ENCODE data around the gene WDR54.

The WDR54 gene

DNA sequence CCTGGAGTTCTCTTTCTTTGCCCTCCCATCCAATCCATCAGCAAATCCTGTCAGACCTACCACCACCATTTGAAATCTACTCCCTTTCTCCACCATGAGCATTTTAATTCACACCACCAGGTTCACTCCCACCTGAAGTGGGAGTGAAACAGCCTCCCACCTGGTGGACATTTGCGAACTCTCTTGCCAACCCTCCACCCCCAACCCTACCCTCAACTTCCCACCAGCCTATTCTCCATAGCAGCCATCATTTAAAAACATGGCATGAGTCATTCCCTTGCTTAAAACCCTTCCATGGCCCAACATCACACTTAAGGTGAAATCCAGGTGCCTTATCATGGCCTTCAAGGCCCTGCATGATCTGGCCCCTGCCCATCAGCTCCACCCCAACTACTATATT is 16.7 kb downstream of the WDR54 start:
- Histone ChIP-seq H3K27me3 (ENCODE audit: control insufficient read depth, insufficient read depth, low read length) (no peaks in the 10 kb centered on the region), H3K4me2 (ENCODE audit: low read length) (no peak overlapping the region), H3K9me3 (ENCODE audit: control insufficient read depth, low read length) (no peaks in the 10 kb centered on the region), H3K36me3 (ENCODE audit: control insufficient read depth, insufficient read depth, low read length) (no peaks in the 10 kb centered on the region), H3K79me2 (peaks cover 10% of the 10 kb centered on the region), H2AFZ (no peak overlapping the region), H3K9ac (no peak overlapping the region), H3K4me1 (peaks cover 8% of the 10 kb centered on the region), H3K27ac (no peak overlapping the region), H3K4me3 (ENCODE audit: low read depth, low read length) (no peak overlapping the region)
- no peak for TF ChIP-seq CTCF (IDR thresholded peaks at IDR 0.05)

GRCh38 chr2:74439373-74439772 is 17.8 kb downstream of the WDR54 start:
- H3K27ac ChIP-seq = peak overlapping the region; percentile 88
- H3K4me1 ChIP-seq = peaks cover 8% of the 10 kb centered on the region
- TF ChIP-seq CTCF (IDR thresholded peaks at IDR 0.05) = no peak

DNA sequence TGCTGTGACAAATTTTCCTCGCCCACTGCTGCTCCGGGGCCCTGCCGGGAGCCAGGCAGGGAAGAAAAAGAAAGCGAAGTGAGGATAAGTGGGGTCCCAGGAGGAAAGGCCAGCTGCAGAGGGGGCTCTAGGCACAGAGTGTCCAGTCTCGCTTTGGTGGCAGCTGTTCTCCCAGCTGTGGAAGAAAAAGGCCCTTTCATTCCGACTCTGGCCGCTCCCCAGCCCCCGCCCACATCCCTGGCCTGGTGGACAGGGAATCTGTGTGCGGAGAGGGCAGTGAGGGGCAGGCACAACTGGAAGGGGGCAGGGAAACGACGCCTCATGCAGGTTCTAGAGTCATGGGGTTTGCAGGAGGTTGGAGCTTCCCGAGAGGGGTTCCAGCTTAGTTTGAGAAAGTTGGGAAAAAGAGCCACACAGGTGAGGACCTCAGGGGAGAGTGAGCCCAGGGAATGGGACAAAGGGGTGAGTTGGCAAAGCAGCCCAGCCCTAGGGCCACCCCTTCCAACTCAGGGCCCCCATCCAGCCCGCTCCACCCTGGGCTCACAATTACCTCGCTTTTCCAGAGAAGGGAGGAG is 18.4 kb downstream of the WDR54 start:
- Histone ChIP-seq H3K4me2 (ENCODE audit: low read length) (peak overlapping the region; percentile 95), H3K27me3 (ENCODE audit: control insufficient read depth, insufficient read depth, low read length) (no peaks in the 10 kb centered on the region), H3K9me3 (ENCODE audit: control insufficient read depth, low read length) (no peaks in the 10 kb centered on the region), H3K9ac (no peak overlapping the region), H3K36me3 (ENCODE audit: control insufficient read depth, insufficient read depth, low read length) (no peaks in the 10 kb centered on the region), H2AFZ (peak overlapping the region; percentile 99), H3K27ac (peak overlapping the region; percentile 88), H3K79me2 (peaks cover 10% of the 10 kb centered on the region), H3K4me1 (peaks cover 8% of the 10 kb centered on the region), H3K4me3 (ENCODE audit: low read depth, low read length) (peak overlapping the region; percentile 87)
- TF ChIP-seq CTCF (IDR thresholded peaks at IDR 0.05) = no peak

More at GRCh38 chr2:74439373-74439772, 17.8 kb downstream of the WDR54 start:
- Histone ChIP-seq H3K4me3 (ENCODE audit: low read depth, low read length) (peak overlapping the region; percentile 87), H2AFZ (peak overlapping the region; percentile 99), H3K36me3 (ENCODE audit: control insufficient read depth, insufficient read depth, low read length) (no peaks in the 10 kb centered on the region), H3K9ac (no peak overlapping the region), H3K4me2 (ENCODE audit: low read length) (peak overlapping the region; percentile 95), H3K27me3 (ENCODE audit: control insufficient read depth, insufficient read depth, low read length) (no peaks in the 10 kb centered on the region), H3K9me3 (ENCODE audit: control insufficient read depth, low read length) (no peaks in the 10 kb centered on the region), H3K79me2 (peaks cover 10% of the 10 kb centered on the region)

GRCh38 chr2:74440378-74441169 is 19.0 kb downstream of the WDR54 start:
- Histone ChIP-seq H3K9me3 (ENCODE audit: control insufficient read depth, low read length) (no peaks in the 10 kb centered on the region), H2AFZ (peak overlapping the region; percentile 99), H3K27ac (peak overlapping the region; percentile 88), H3K4me1 (peaks cover 8% of the 10 kb centered on the region), H3K4me3 (ENCODE audit: low read depth, low read length) (peak overlapping the region; percentile 87), H3K27me3 (ENCODE audit: control insufficient read depth, insufficient read depth, low read length) (no peaks in the 10 kb centered on the region), H3K4me2 (ENCODE audit: low read length) (peak overlapping the region; percentile 95), H3K36me3 (ENCODE audit: control insufficient read depth, insufficient read depth, low read length) (no peaks in the 10 kb centered on the region), H3K79me2 (peaks cover 10% of the 10 kb centered on the region), H3K9ac (peak overlapping the region; percentile 1)
- peak; percentile 18 for TF ChIP-seq CTCF (IDR thresholded peaks at IDR 0.05)

All from parathyroid adenoma (tissue), 2 donors.